HG02798 (cell line): ENCODE results near the gene CPA3.
A peak's percentile ranks its signal among the peaks of the same experiment; 100 is the strongest.

ENCODE experiments used
- ATAC-seq: cut with Tn5 transposase; IDR thresholded peaks from one replicate; pipeline ENCODE4 v1.9.1; 2021; ENCODE audit warnings: mild to moderate bottlenecking; ENCODE audit not compliant: unreplicated experiment, poor library complexity

Gene CPA3

GRCh38 chr3:148865049-148865448, at the start of gene CPA3:
Gene CPA3 (plus strand): TSS chr3:148865296. CDS start chr3:148865308, 12 bp downstream.
- ATAC-seq = no peak

- ATAC-seq = no peak
These were observed 49.6 kb upstream of the CPA3 start for GRCh38 chr3:148815316-148816110.

- no peak for ATAC-seq
These were observed 48.7 kb upstream of the CPA3 start for GRCh38 chr3:148816427-148816826.

- ATAC-seq = no peak
These were observed 48.0 kb upstream of the CPA3 start for GRCh38 chr3:148816981-148817525.

- ATAC-seq = no peak
These were observed 44.5 kb upstream of the CPA3 start for GRCh38 chr3:148820361-148821245.

GRCh38 chr3:148823026-148823425, 42.1 kb upstream of the CPA3 start:
- ATAC-seq = no peak

GRCh38 chr3:148825476-148825875, 39.6 kb upstream of the CPA3 start:
- ATAC-seq = no peak

- ATAC-seq = no peak
These were observed 37.5 kb upstream of the CPA3 start, which contains the start of gene CPB1 for GRCh38 chr3:148827585-148827984. Gene CPB1 (plus strand): TSS chr3:148827811. CDS start chr3:148827824, 13 bp downstream.

- no peak for ATAC-seq
These were observed 36.9 kb upstream of the CPA3 start for GRCh38 chr3:148828136-148828690.

- ATAC-seq = no peak
These were observed 35.2 kb upstream of the CPA3 start for GRCh38 chr3:148829926-148830325.

- no peak for ATAC-seq
These were observed 31.9 kb upstream of the CPA3 start for GRCh38 chr3:148833223-148833622.

- peak; percentile 73 for ATAC-seq
These were observed 25.3 kb upstream of the CPA3 start for GRCh38 chr3:148839805-148840204.

- ATAC-seq = no peak
These were observed 24.6 kb upstream of the CPA3 start for GRCh38 chr3:148840451-148840850.

GRCh38 chr3:148845756-148846395, 19.2 kb upstream of the CPA3 start:
- no peak for ATAC-seq

- no peak for ATAC-seq
These were observed 17.7 kb upstream of the CPA3 start for GRCh38 chr3:148847351-148847750.

- no peak for ATAC-seq
These were observed 16.7 kb upstream of the CPA3 start for GRCh38 chr3:148848410-148848809.

GRCh38 chr3:148852271-148852992, 12.7 kb upstream of the CPA3 start:
- no peak for ATAC-seq

- ATAC-seq = no peak
These were observed 12.0 kb upstream of the CPA3 start for GRCh38 chr3:148853076-148853475.

- no peak for ATAC-seq
These were observed 11.0 kb upstream of the CPA3 start for GRCh38 chr3:148854061-148854460.

- ATAC-seq = no peak
These were observed 8.7 kb upstream of the CPA3 start for GRCh38 chr3:148856384-148856783.
